AG10803 (cell line): ENCODE data around the gene TAP1.
A peak's percentile ranks its signal among the peaks of the same experiment; 100 is the strongest.

Experiments used
- DNase-seq: peaks from one replicate; pipeline ENCODE4 v3.0.0; 2010; ENCODE audit warnings: low read depth
- H3K4me3 ChIP-seq: 2 replicates; pipeline ENCODE4 v1.5.1; 2011; ENCODE audit warnings: mild to moderate bottlenecking, low read length, control low read depth
- CTCF ChIP-seq: conservative IDR thresholded peaks from 2 replicates; pipeline ENCODE4 v1.5.1; 2011; ENCODE audit warnings: mild to moderate bottlenecking, low read length, control low read depth, inconsistent platforms

The TAP1 gene

GRCh38 chr6:32843979-32844838 lies 9.3 kb downstream of the TAP1 start, which contains the start of gene PSMB8:
Gene PSMB8 (minus strand): TSS chr6:32844047. CDS start chr6:32843996, 51 bp downstream.
- peak; percentile 32 for TF ChIP-seq CTCF
- DNase-seq: peak; percentile 91

GRCh38 chr6:32843331-32843978 lies 10.0 kb downstream of the TAP1 start:
- no peak for TF ChIP-seq CTCF
- H3K4me3 ChIP-seq: peak overlapping the region; percentile 91
- no peak for DNase-seq

More at GRCh38 chr6:32843979-32844838, 9.3 kb downstream of the TAP1 start, which contains the start of gene PSMB8:
- H3K4me3 ChIP-seq: peak within 1 kb of the TSS; percentile 91

- no peak for TF ChIP-seq CTCF
- H3K4me3 ChIP-seq: peak overlapping the region; percentile 10; the same call in 1 of the 2 replicates
- no peak for DNase-seq
Observed at GRCh38 chr6:32842690-32843089, 10.8 kb downstream of the TAP1 start.

- H3K4me3 ChIP-seq: no peak overlapping the region
- TF ChIP-seq CTCF: no peak
Observed at GRCh38 chr6:32842021-32842650, 11.4 kb downstream of the TAP1 start.

GRCh38 chr6:32840604-32841246 lies 12.8 kb downstream of the TAP1 start:
- no peak for TF ChIP-seq CTCF
- H3K4me3 ChIP-seq: no peak overlapping the region
- no peak for DNase-seq

More at GRCh38 chr6:32842021-32842650, 11.4 kb downstream of the TAP1 start:
- DNase-seq: no peak

GRCh38 chr6:32839356-32839755 lies 14.1 kb downstream of the TAP1 start:
- DNase-seq: no peak
- no peak for TF ChIP-seq CTCF
- H3K4me3 ChIP-seq: no peak overlapping the region
